HG02943 (cell line): ENCODE data around the gene WDR6.

Source experiments
- ATAC-seq: cut with Tn5 transposase; IDR thresholded peaks from one replicate; pipeline ENCODE4 v1.9.1; 2021; ENCODE audit warnings: mild to moderate bottlenecking, low read depth, moderate library complexity; ENCODE audit not compliant: unreplicated experiment

The WDR6 gene

GRCh38 chr3:49007068-49007770 is at the start of gene WDR6:
Gene WDR6, plus strand, starts transcription at chr3:49007391. Its CDS starts 41 bp downstream, at chr3:49007432.
- peak; percentile 82 for ATAC-seq

GRCh38 chr3:48960841-48961413 is 46.3 kb upstream of the WDR6 start:
- ATAC-seq: no peak

GRCh38 chr3:48962340-48962739 is 44.9 kb upstream of the WDR6 start:
- ATAC-seq: no peak

GRCh38 chr3:48962939-48963338 is 44.3 kb upstream of the WDR6 start:
- no peak for ATAC-seq

GRCh38 chr3:48963591-48963990 is 43.6 kb upstream of the WDR6 start:
- no peak for ATAC-seq

GRCh38 chr3:48966367-48966766 is 40.8 kb upstream of the WDR6 start:
- ATAC-seq: no peak

GRCh38 chr3:48966876-48967361 is 40.3 kb upstream of the WDR6 start:
- no peak for ATAC-seq

- ATAC-seq: no peak
Observed at GRCh38 chr3:48970586-48970985, 36.6 kb upstream of the WDR6 start.

GRCh38 chr3:48974076-48974864 is 32.9 kb upstream of the WDR6 start:
- ATAC-seq: no peak

- no peak for ATAC-seq
Observed at GRCh38 chr3:48979451-48979850, 27.7 kb upstream of the WDR6 start.

GRCh38 chr3:48980295-48980694 is 26.9 kb upstream of the WDR6 start:
- no peak for ATAC-seq

- ATAC-seq: no peak
Observed at GRCh38 chr3:48982016-48982415, 25.2 kb upstream of the WDR6 start.

- ATAC-seq: no peak
Observed at GRCh38 chr3:48982686-48983085, 24.5 kb upstream of the WDR6 start.

GRCh38 chr3:48983096-48983495 is 24.1 kb upstream of the WDR6 start:
- no peak for ATAC-seq

- ATAC-seq: no peak
Observed at GRCh38 chr3:48984663-48985062, 22.5 kb upstream of the WDR6 start.

- no peak for ATAC-seq
Observed at GRCh38 chr3:48985831-48986376, 21.3 kb upstream of the WDR6 start.

GRCh38 chr3:48989126-48989795 is 17.9 kb upstream of the WDR6 start:
- no peak for ATAC-seq

GRCh38 chr3:48989796-48990635 is 17.2 kb upstream of the WDR6 start, which contains the start of gene P4HTM:
Gene P4HTM, plus strand, starts transcription at chr3:48990241. Its CDS starts 16 bp downstream, at chr3:48990257.
- ATAC-seq: peak; percentile 48

GRCh38 chr3:48990636-48991469 is 16.3 kb upstream of the WDR6 start:
- no peak for ATAC-seq
